Activated CD4-positive, alpha-beta T cell treated with anti-CD3 and anti-CD28 coated beads for 1 hour (primary cell): ENCODE measurements around the gene MRPL51.
"Not testable (repeated sequence)": the region's sequence is repeated elsewhere in the genome, so short reads cannot be mapped to it uniquely, and the experiment has no call there.

ENCODE experiments used
- DNase-seq: peaks from one replicate; pipeline ENCODE4 v3.0.0-alpha.2; 2020

The MRPL51 gene

DNA sequence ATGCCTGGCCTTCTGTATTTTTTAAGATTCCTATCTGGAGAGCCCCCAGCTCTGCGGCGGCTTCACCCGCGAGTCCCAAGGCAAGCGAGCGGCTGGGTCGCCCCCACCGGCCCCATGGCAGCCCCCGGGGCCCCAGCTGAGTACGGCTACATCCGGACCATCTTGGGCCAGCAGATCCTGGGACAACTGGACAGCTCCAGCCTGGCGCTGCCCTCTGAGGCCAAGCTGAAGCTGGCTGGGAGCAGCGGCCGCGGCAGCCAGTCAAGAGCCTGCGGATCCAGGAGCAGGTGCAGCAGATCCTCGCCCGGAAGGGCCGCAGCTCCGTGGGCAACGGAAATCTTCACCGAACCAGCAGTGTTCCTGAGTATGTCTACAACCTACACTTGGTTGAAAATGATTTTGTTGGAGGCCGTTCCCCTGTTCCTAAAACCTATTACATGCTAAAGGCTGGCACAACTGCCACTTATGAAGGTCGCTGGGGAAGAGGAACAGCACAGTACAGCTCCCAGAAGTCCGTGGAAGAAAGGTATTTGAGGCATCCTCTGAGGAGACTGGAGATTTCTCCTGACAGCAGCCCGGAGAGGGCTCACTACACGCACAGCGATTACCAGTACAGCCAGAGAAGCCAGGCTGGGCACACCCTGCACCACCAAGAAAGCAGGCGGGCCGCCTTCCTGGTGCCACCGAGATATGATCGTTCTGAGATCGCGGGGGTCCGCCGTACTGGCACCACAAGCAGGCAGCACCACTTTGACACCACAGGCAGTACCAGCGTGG is 15.3 kb downstream of the MRPL51 start:
- not testable (repeated sequence) for DNase-seq

DNA sequence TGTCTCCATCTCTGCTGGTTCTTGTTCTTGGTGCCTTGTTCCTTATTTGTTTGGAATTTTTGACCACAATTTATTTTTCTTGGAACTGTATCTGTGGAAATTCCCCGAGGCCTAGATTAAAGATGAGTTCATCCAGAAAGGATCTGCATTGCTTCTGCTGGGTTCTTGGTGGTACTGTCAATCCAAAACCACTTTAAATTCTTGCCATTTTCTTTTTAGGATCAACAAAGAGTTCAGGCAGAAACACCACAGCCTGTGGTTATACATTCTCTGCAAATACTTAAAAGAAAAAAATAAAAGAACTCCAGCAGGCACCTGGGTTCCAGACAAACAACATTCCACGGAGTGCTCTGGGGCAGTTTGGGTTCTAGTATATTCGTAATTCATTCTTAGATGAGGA is 16.6 kb downstream of the MRPL51 start:
- DNase-seq = no peak

DNA sequence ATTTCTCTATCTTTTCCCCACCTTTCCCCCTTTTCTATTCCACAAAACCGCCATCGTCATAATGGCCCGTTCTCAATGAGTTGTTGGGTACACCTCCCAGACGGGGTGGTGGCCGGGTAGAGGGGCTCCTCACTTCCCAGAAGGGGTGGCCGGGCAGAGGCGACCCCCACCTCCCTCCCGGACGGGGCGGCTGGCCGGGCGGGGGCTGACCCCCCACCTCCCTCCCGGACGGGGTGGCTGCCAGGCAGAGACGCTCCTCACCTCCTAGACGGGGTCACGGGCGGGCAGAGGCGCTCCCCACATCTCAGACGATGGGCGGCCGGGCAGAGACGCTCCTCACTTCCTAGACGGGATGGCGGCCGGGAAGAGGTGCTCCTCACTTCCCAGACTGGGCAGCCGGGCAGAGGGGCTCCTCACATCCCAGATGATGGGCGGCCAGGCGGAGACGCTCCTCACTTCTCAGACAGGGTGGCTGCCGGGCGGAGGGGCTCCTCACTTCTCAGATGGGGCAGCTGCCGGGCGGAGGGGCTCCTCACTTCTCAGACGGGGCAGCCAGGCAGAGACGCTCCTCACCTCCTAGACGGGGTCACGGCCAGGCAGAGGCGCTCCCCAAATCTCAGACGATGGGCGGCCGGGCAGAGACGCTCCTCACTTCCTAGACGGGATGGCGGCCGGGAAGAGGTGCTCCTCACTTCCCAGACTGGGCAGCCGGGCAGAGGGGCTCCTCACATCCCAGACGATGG is 17.7 kb downstream of the MRPL51 start:
- DNase-seq = not testable (repeated sequence)

DNA sequence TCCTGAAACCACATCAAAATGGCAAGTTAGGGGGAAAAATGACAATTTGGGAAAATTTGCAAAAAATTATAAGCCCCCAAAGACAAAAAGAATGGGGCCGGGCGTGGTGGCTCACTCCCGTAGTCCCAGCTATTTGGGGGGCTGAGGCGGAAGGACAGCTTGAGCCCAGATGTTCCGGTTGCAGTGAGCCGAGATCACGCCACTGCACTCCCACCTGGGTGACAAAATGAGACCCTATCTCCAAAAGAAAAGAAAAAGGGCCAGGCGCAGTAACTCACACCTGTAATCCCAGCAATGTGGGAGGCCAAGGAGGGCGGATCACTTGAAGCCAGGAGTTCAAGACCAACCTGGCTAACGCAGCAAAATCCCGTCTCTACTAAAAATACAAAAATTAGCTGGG is 20.6 kb downstream of the MRPL51 start:
- DNase-seq = no peak

DNA sequence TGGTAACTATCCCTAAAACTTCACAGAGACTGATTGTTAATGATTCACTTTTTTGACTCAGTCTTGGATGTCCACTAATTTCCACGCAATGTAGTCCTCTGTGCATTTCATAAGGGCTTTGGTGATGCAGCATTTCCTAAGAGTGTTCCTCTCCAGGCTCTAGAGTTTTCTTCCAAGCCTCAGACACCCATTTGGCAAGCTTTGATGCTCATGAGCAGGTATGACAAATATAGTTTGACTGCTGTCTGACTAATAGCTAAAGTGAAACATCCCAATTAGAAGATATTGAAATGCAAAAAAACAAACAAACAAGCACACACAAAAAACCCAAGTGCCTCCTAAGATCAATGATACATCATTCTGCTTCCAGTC is 21.1 kb downstream of the MRPL51 start:
- no peak for DNase-seq

DNA sequence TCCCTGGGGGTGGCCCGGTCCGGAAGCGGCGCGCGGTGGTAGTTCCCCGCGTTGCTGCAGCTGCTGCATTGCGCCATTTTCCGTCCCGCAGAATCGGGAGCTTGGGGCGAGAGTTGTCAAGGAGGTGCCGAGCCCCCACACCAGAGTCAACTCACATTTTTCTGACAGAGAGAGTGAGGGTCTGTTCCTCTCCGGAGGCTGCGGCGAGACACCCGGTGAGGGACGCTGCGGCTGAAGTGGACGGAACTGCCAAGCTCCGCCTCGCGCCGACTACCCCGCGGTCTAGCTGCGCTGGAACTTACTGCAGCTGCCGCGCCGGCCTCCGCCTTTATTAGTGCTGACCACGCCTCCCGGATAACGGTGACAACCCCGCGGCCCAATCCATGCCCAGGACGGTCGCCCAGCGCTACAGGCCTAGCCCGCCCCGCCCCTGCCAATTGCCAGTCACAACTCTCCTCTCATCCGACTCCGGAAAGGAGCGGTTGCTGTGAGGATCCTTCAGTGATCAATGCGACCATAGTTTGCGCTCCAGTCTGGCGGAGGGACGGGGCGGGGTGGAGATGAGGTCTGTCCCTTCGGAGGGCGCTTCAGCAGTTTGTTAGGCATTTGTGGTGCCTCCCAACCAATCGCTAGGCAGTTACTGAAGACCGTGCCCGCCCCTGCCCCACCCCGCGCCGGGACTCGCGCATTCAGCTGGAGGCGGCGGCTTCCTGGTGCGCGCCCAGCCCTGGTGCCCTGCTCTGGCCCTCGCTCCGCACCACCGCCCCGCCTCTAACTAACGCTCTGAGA is 22.5 kb downstream of the MRPL51 start, which contains the start of gene VAMP1:
VAMP1 (minus strand) TSS at position 303 of the 789 bp plus-strand sequence; CDS start at position 157, 146 bp downstream.
- peak; percentile 96 for DNase-seq

DNA sequence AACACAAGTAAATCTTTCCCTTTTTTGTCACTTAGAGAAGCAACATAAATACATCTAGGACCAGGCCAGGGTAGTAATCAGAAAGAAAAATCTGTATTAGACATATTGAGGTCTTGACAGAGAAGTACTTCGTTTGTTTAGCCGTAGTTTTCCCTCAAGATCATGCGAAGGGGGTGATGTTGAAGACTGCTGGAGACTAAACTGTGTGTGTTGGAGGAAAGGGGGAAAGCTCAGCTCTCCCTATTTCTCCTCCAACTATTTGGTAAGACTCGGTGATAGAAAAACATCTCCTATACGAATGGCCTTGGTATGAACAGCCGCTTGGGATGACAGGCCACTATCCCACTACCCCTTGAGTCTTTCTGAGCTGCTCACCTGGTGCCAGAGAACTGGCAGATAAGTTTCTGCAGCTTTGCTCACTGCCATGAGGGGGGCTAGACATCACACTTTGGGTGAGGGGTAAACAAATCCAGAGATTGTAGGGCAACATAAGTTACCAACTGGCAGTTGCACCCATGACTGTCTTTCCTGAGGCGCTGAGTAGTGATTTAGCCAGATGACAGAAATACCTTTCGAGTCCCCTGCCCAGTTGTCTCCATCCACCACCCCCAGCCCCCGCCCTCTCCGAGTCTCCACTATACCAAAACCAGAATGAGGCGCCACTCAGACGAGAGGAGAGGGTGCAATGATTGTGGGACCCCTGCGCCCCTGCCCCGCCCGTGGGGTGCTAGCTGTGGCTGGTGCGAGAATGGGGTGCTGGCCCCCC is 23.3 kb downstream of the MRPL51 start:
- no peak for DNase-seq

DNA sequence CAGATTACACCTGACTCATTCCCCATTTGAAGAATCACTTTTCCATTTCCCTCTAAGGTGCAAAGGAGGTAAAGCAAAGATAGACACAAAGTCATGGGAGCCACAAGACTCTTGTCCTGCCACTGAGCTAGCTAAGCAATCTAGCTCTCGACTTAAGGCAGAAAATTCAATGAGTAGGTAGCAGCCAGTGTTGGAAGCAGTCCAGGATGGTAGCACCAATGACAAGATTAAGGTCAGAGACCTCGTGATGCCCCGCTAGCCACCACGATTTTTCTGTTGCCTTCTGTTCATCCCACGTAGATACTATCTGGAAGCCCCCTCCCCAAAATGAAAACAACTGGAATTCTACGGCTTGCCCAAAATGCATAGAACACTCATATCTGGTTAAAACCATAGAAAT is 24.0 kb downstream of the MRPL51 start:
- no peak for DNase-seq

DNA sequence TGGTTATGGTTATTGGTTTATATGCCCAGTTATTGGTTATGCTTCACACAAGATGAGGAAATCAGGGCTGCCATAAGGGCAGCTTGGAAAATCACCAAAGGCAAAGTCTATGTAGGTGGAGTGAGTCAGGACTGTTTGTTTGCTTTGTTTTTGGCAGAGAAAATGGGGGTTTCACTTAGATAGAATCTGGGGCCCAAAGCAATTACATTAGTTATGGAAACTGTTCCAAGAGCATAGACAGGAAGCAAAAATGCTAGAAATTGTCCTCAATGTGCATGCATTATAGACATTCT is 24.8 kb downstream of the MRPL51 start:
- no peak for DNase-seq

DNA sequence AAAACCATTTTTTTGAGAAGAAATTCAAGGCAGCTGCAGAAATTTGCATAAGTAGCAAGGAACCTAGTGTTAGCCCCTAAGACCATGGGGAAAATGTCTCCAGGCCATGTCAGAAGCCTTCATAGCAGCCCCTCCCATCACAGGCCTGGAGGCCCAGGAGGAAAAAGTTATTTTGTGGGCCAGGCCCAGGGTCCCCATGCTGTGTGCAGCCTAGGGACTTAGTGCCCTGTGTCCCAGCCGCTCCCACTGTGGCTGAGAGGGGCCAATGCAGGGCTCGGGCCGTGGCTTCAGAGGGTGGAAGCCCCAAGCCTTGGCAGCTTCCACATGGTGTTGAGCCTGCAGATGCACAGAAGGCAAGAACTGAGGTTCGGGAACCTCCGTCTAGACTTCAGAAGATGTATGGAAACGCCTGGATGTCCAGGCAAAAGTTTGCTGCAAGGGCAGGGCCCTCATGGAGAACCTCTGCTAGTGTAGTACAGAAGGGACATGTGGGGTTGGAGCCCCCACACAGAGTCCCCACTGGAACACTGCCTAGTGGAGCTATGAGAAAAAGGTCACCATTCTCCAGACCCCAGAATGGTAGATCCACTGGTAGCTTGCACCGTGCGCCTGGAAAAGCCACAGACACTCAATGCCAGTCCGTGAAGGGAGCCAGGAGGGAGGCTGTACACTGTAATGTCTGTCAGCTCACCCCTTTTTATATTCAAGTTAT is 25.3 kb downstream of the MRPL51 start:
- not testable (repeated sequence) for DNase-seq

DNA sequence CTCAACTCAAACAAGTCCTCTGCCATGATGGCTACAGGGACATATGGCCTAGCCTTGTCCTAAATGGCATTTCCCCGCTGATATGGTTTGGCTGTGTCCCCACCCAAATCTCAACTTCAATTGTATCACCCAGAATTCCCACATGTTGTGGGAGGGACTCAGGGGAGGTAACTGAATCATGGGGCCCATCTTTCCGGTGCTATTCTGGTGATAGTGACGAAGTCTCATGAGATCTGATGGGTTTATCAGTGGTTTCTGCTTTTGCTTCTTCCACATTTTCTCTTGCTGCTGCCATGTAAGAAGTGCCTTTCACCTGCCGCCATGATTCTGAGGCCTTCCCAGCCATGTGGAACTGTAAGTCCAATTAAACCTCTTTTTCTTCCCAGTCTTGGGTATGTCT is 26.3 kb downstream of the MRPL51 start:
- not testable (repeated sequence) for DNase-seq

DNA sequence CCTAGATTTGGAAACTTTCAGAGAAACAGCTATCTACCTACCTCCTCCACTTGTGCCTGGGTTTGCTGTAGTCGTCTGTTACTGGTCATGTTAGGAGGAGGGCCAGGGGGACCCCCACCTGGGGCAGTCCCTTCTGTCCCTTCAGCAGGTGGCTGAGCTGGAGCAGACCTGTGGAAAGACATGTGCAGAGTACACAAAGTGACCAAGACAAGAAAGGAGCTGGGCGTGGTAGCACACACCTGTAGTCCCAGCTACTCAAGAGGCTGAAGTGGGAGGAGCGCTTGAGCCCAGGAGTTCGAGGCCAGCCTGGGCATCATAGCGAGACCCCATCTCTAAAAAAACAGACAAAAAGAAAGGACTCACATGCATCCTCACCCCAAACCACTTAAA is 26.9 kb downstream of the MRPL51 start:
- DNase-seq = no peak

DNA sequence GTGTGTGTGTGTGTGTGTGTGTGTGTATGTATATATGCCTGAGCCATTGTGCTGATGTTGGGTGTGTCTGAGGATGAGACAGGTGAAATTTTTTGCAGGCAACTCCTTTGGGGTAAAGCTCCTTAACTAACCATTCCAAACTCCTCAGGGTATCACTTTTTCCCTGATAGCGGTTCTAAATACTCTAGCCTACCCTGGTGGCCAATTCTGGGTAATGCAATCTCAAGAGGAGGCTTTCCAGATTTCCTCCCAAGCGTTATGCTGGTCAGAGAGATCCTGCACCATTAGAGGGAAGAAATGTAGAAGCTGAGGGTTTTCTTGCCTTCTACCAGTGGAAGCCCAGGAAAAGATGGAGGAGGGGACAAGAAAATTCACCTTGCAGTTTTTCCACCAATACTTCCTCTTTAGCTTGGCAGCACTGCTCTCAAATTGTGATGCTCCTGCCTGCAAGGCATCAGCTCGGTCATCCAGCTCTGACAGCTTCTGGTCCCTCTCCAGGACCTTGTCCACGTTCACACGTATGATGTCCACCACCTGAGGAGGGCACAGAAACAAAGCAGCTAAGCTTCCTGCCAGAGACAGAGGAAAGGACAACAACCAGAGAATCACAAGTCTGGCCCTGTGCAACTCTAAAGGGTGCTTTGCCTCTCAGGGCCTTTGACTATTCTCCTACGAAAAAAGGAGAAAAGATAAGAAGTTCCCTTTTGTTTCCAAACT is 27.4 kb downstream of the MRPL51 start:
- DNase-seq = no peak

DNA sequence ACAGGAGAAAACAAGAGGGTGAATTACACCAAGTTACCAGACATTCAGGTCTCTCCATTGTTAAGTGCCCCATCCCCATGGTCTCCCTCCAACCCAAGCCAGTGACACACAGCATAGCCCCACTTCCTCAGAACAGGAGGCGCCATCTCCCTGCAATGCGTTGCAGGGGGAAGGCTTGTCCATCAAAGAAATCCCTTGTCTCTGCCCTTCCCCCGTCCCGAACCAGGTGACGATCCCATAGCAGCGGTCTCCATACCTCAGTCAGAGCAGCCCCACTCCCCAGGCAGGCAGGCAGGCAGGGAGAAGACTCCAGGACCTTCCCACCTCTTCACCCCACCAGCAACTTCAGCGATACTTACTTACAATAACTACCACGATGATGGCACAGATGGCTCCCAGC is 28.5 kb downstream of the MRPL51 start:
- no peak for DNase-seq

DNA sequence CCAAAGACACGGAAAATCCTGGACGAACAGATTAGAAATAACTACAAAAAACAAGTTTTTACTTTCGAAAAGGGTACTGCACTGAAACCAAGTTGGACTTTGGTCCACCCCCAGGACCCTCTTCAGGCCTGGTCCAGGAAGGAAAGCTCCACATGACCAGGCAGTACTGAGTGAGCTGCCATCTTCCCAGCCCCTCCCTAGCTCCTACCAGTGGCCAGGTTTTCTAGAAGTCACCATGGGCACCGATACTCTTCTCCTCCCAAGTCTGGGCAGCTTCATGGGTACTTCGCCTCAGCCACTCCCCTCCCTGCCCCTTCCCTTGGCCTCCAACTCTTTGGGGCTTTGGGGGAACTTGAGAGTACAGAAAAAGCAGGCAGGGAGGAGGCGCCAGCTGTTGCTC is 29.2 kb downstream of the MRPL51 start:
- no peak for DNase-seq

DNA sequence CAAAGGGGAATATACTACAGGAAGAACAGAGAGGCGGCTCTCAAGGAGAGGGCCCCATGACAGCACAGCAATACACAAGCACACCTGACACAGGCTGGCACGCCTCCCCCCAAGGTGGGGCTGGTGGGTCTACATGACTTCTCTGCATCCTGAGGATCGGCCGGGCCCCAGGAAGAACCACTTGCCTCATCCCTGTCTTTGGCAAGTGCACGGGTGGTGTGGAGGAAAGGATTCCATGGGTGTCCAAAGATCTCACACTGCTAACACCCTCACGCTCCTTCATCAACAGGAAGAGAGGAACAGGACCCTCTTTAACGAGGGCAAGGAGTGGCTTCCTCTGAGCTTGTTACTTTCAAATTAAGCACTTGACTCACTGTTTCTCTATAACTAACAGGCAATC is 29.8 kb downstream of the MRPL51 start:
- DNase-seq = no peak

DNA sequence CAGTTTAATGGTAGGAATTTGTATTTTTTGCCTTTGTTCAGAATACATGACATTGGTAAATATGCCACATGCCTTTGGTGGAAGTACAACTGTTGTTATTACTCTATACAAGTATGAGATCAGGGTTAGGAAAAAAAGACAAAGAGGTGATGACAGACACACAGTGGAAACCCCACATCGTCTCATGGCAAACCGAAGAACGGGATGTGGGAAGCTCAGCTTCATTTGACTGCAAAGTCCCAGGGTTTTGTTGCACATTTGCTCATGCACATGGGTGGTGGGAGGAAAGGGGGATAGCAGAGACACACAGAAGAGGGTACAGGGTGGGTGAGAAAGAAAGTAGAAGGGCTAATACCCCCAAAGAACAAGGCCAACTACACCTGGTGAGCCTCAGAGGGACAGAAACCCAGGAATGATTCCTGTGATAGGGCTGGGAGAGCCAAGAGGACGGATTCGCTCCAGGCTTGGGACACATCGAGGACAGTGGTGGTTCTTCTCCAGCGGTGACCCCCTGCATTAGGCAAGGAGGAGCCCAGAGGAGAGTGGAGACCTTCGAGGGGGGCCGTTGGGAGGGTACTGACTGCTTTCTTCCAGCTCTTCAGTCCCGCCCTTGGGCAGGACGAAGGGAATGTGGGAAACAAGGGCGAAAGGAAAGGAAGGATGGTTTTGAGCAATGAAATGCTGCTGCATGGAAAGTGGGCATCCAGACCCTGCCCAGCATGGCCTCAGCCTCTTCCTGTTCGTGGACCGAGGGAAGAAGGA is 30.6 kb downstream of the MRPL51 start:
- no peak for DNase-seq

DNA sequence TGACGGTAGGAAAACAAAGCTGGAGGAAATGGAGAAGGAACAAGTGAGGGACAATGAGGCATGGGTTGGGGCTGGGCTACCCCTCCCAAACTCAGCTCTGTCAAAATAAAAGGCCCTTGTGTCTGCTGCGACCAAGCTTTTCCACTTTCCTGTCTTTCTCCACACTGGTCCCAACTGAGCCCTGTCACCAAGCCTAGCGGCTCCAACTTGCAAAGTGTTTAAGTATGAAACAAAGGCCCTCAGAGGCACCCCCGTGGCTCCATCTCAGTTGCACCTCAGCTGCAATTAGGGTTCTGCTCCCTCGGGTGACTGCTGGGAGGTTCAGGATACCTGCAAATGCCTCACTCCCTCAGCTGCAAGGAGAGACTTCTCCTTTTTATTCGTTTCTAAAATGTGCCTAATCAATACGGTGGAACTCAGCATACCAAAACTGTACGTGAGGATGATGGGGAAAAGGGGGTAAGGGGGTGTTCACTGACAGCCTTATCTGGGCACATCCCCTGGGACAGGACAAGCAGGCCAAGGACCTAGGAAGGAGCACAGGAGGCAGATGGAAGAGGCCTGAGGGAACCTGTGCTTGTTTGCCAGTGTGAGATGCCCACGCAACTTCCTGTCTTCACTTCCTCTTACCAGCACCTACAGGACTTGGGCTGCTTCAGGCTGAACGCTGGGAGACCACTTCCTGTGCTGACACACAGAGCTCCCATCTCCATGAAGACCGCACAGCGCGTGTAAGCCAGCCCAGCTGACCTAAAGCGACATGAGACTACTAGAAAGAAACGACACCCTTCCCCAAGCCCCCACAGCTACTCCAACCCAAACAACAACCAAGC is 31.4 kb downstream of the MRPL51 start:
- DNase-seq = peak; percentile 61

DNA sequence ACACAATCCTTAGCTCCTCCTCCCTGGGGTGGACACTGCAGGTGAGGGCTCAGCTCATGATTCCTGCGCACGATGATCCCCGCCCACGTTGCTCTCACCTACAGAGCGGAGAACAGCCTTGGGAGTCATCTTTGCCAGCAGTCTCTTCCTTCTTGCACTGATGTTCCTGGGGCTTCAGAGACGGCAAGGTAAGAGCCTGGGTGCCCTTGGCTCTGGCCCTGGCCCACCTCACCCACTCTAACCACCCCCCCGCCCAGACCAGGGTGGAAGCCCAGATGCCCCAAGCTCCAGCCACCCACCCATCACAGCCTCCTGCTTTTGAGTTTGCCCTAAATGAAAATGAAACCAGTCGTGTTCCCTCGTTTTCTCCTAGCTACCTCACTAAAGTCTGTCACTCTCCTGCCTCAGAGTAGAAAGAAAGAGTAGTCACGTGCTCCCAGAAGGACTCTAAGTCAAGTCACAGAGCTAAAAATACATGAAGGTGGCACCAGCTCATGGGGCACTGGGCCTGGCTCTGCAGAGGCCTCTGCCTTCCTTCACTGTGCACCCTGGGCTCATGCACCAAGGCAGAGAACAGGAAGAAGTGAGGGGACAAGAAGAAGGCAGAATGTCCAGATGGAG is 32.2 kb downstream of the MRPL51 start:
- no peak for DNase-seq

DNA sequence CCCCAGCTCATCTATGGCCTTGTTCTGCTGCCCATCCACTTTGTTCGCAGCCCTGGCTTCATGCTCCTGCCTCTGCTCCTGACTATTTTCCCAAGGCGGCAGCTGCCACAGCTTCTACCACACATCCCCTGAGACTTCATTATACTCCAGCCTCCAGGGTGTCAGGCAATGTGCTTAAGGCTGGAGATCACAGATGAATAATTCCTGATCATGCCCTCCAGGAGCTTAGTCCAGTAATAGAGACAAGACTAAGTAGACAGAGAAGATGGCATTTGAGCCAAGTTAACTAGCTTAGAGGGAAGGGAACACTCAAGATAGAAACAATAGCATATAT is 34.1 kb downstream of the MRPL51 start:
- no peak for DNase-seq
